ENCODE data around the gene GDF2. TPM values are rescaled to one million over a fixed set of nuclear protein-coding genes. Genes with fewer than 3 reads are reported as not detected.

GDF2 gene
- total RNA-seq, 4 donors from 2014 or later, result not detected

- H3K27ac ChIP-seq, result no peak overlapping the region
- intact Hi-C loops (cut with DNase I), result no loop called here
- H3K27me3 ChIP-seq, result no peaks in the 10 kb centered on the region
- no peak for DNase-seq
- H3K36me3 ChIP-seq, result no peaks in the 10 kb centered on the region
- H3K4me1 ChIP-seq, result no peaks in the 10 kb centered on the region
- no peaks in the 10 kb centered on the region for H3K9me3 ChIP-seq
- H3K4me3 ChIP-seq (replicated peaks in 1 of 3), result no peak overlapping the region
- no peak for TF ChIP-seq CTCF (IDR thresholded peaks at IDR 0.05)
- no peak for TF ChIP-seq POLR2A (IDR thresholded peaks at IDR 0.05)
- 63 to 77% methylated on average over 8 to 11 of the region's 12 CpGs for WGBS, 2 donors
These were observed 34.9 kb upstream of the GDF2 start for GRCh38 chr10:47287365-47287802.

DNA sequence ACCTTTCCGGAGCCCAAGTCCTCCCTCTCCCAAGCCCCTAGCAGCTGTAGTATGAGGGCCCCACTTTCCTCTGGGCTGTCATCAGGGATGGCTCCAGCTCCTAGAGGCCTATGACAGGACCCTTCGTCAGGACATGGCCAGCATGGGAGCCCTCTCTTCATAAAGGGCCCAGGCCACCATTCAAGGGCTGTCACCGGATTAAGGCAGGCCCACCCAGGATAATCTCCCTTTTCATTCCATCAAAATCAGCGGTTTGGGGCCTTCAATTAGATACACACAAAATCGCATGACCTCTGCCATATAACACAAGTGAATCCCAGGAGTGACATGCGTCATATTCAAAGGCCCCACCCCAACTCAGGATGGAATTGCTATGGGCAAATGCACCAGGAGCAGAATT is 34.4 kb upstream of the GDF2 start:
- H3K4me1 ChIP-seq, result no peaks in the 10 kb centered on the region
- H3K27ac ChIP-seq, result no peak overlapping the region
- H3K4me3 ChIP-seq (replicated peaks in 1 of 3), result no peak overlapping the region
- H3K9me3 ChIP-seq, result no peaks in the 10 kb centered on the region
- DNase-seq, result no peak
- no peaks in the 10 kb centered on the region for H3K27me3 ChIP-seq
- H3K36me3 ChIP-seq, result no peaks in the 10 kb centered on the region
- intact Hi-C loops (cut with DNase I), result no loop called here
- WGBS, 2 donors, result 99 to 100% methylated on average over 5 to 6 of the region's 6 CpGs
- no peak for TF ChIP-seq CTCF (IDR thresholded peaks at IDR 0.05)
- TF ChIP-seq POLR2A (IDR thresholded peaks at IDR 0.05), result no peak

GRCh38 chr10:47288236-47288635 is 34.0 kb upstream of the GDF2 start:
- H3K4me3 ChIP-seq (replicated peaks in 1 of 3), result no peak overlapping the region
- no peaks in the 10 kb centered on the region for H3K9me3 ChIP-seq
- no peaks in the 10 kb centered on the region for H3K36me3 ChIP-seq
- TF ChIP-seq POLR2A (IDR thresholded peaks at IDR 0.05) (no peak), CTCF (IDR thresholded peaks at IDR 0.05) (no peak)
- no peaks in the 10 kb centered on the region for H3K4me1 ChIP-seq
- H3K27me3 ChIP-seq, result no peaks in the 10 kb centered on the region
- no peak overlapping the region for H3K27ac ChIP-seq
- DNase-seq, result no peak
- intact Hi-C loops (cut with DNase I), result no loop called here
- WGBS, 2 donors, result 92 to 96% methylated on average over 8 of the region's 8 CpGs

DNA sequence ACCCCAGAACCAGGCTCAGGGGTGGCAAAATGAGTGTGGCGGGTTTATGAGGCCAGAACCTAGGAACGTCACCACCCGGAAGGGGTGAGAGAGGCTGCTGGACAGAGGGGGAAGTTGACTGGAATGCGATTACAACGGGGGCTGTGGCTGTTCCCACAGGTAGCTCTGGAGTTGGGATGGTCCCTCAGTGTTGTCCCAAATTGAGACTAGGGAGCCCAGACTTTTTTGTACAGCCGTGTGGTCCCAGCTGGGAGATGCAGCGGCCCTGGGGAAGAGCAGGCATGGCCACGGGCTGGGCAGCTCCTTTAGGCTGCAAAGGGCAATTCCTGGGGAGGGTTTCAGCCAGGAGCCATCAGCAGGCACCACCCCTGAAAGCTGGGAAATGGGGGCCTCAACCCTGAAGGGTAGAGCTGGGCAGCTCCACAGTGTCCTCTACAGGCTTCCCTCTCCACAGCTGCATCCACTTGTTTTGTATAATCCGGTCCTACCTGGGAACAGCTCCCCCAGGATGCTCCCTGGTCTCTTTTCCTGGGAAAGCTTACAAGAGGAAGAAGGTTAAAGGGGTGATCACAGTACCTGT is 33.2 kb upstream of the GDF2 start:
- 71 to 85% methylated on average over 6 to 9 of the region's 9 CpGs for WGBS, 2 donors
- no peak overlapping the region for H3K27ac ChIP-seq
- DNase-seq, result no peak
- no peaks in the 10 kb centered on the region for H3K9me3 ChIP-seq
- no peaks in the 10 kb centered on the region for H3K27me3 ChIP-seq
- intact Hi-C loops (cut with DNase I), result no loop called here
- TF ChIP-seq CTCF (IDR thresholded peaks at IDR 0.05) (no peak), POLR2A (IDR thresholded peaks at IDR 0.05) (no peak)
- H3K4me1 ChIP-seq, result no peaks in the 10 kb centered on the region
- no peaks in the 10 kb centered on the region for H3K36me3 ChIP-seq
- H3K4me3 ChIP-seq (replicated peaks in 1 of 3), result no peak overlapping the region

GRCh38 chr10:47289921-47290320 is 32.3 kb upstream of the GDF2 start:
- H3K27me3 ChIP-seq, result no peaks in the 10 kb centered on the region
- no peaks in the 10 kb centered on the region for H3K9me3 ChIP-seq
- no peak overlapping the region for H3K4me3 ChIP-seq (replicated peaks in 1 of 3)
- no peaks in the 10 kb centered on the region for H3K4me1 ChIP-seq
- DNase-seq, result no peak
- intact Hi-C loops (cut with DNase I), result no loop called here
- no peaks in the 10 kb centered on the region for H3K36me3 ChIP-seq
- H3K27ac ChIP-seq, result no peak overlapping the region
- TF ChIP-seq POLR2A (IDR thresholded peaks at IDR 0.05) (no peak), CTCF (IDR thresholded peaks at IDR 0.05) (no peak)
- WGBS, 2 donors, result 96 to 98% methylated on average over 4 to 6 of the region's 6 CpGs

Data from thyroid gland (tissue), 4 donors.